ENCODE measurements around the gene KRT86. TPM values are rescaled to one million over a fixed set of nuclear protein-coding genes. Genes with fewer than 3 reads are reported as not detected.

Gene KRT86
- total RNA-seq, 2 experiments from 2014 or later: not detected

GRCh38 chr12:52267699-52268098, 6.7 kb upstream of the KRT86 start:
- no peaks in the 10 kb centered on the region for H3K9me3 Mint-ChIP-seq
- POLR2A ChIA-PET: interaction anchor here (1.0 kb wide), 1 partner anchor 43 kb away, joined by 3 read pairs; no protein-coding TSS in a partner anchor
- Histone ChIP-seq H3K27ac (ENCODE audit: low read depth in 1 of 2, low read length in 2 of 2) (no peak overlapping the region), H3K9me3 (ENCODE audit: control insufficient read depth in 1 of 2, insufficient read depth in 1 of 2, low read length in 2 of 2) (peaks cover 0 to 4% of the 10 kb centered on the region in 2 experiments), H3K4me1 (ENCODE audit: insufficient read depth, low read length) (no peaks in the 10 kb centered on the region), H3K4me3 (ENCODE audit: low read length) (no peak overlapping the region), H3K36me3 (ENCODE audit: insufficient read depth, low read length) (no peaks in the 10 kb centered on the region), H3K27me3 (ENCODE audit: control insufficient read depth in 1 of 2, insufficient read depth in 2 of 2, low read length in 2 of 2) (peaks cover 5 to 9% of the 10 kb centered on the region in 2 experiments)
- no peak overlapping the region for H3K27ac Mint-ChIP-seq
- no peaks in the 10 kb centered on the region for H3K36me3 Mint-ChIP-seq (ENCODE audit: low read depth)
- ATAC-seq (ENCODE audit: poor library complexity) (no peak), DNase-seq (no peak)
- no peaks in the 10 kb centered on the region for H3K4me1 Mint-ChIP-seq (ENCODE audit: low read depth)
- TF ChIP-seq CTCF (IDR thresholded peaks at IDR 0.05): no peak
- H3K4me3 Mint-ChIP-seq: no peak overlapping the region
- peaks cover 44% of the 10 kb centered on the region for H3K27me3 Mint-ChIP-seq
- CTCF ChIA-PET: no interaction called here
- intact Hi-C loops (cut with DNase I, micrococcal nuclease): no loop called here

- peaks cover 38% of the 10 kb centered on the region for H3K27me3 Mint-ChIP-seq
- peaks cover 0 to 4% of the 10 kb centered on the region in 2 experiments for H3K9me3 ChIP-seq (ENCODE audit: control insufficient read depth in 1 of 2, insufficient read depth in 1 of 2, low read length in 2 of 2)
- no peak for DNase-seq
- no peaks in the 10 kb centered on the region for H3K36me3 ChIP-seq (ENCODE audit: insufficient read depth, low read length)
- H3K4me3 ChIP-seq (ENCODE audit: low read length): no peak overlapping the region
- no peak for ATAC-seq (ENCODE audit: poor library complexity)
- ChIA-PET POLR2A (no interaction called here), CTCF (no interaction called here)
- peaks cover 5 to 9% of the 10 kb centered on the region in 2 experiments for H3K27me3 ChIP-seq (ENCODE audit: control insufficient read depth in 1 of 2, insufficient read depth in 2 of 2, low read length in 2 of 2)
- no peak overlapping the region for H3K27ac ChIP-seq (ENCODE audit: low read depth in 1 of 2, low read length in 2 of 2)
- no peaks in the 10 kb centered on the region for H3K4me1 Mint-ChIP-seq (ENCODE audit: low read depth)
- no peaks in the 10 kb centered on the region for H3K36me3 Mint-ChIP-seq (ENCODE audit: low read depth)
- no peak overlapping the region for H3K4me3 Mint-ChIP-seq
- H3K27ac Mint-ChIP-seq: no peak overlapping the region
- no peaks in the 10 kb centered on the region for H3K4me1 ChIP-seq (ENCODE audit: insufficient read depth, low read length)
- TF ChIP-seq CTCF (IDR thresholded peaks at IDR 0.05): no peak
- intact Hi-C loops (cut with DNase I, micrococcal nuclease): no loop called here
- no peaks in the 10 kb centered on the region for H3K9me3 Mint-ChIP-seq
These were observed 6.2 kb upstream of the KRT86 start for GRCh38 chr12:52268212-52268611.

GRCh38 chr12:52270541-52271070, 3.8 kb upstream of the KRT86 start:
- ChIA-PET POLR2A (no interaction called here), CTCF (interaction anchor here (1.1 kb wide), 1 partner anchor 8 kb away, joined by 4 read pairs; no protein-coding TSS in a partner anchor)
- no peak overlapping the region for H3K27ac ChIP-seq (ENCODE audit: low read depth in 1 of 2, low read length in 2 of 2)
- peak in 1 of 14 experiments; percentile 10 for DNase-seq
- intact Hi-C loops (cut with DNase I, micrococcal nuclease): no loop called here
- H3K27me3 ChIP-seq (ENCODE audit: control insufficient read depth in 1 of 2, insufficient read depth in 2 of 2, low read length in 2 of 2): peaks cover 5 to 17% of the 10 kb centered on the region in 2 experiments
- H3K4me3 ChIP-seq (ENCODE audit: low read length): no peak overlapping the region
- no peak overlapping the region for H3K27ac Mint-ChIP-seq
- no peaks in the 10 kb centered on the region for H3K4me1 ChIP-seq (ENCODE audit: insufficient read depth, low read length)
- no peak for ATAC-seq (ENCODE audit: poor library complexity)
- H3K9me3 ChIP-seq (ENCODE audit: control insufficient read depth in 1 of 2, insufficient read depth in 1 of 2, low read length in 2 of 2): no peaks in the 10 kb centered on the region
- TF ChIP-seq CTCF (IDR thresholded peaks at IDR 0.05): no peak
- no peaks in the 10 kb centered on the region for H3K36me3 Mint-ChIP-seq (ENCODE audit: low read depth)
- H3K9me3 Mint-ChIP-seq: no peaks in the 10 kb centered on the region
- H3K4me3 Mint-ChIP-seq: no peak overlapping the region
- no peaks in the 10 kb centered on the region for H3K36me3 ChIP-seq (ENCODE audit: insufficient read depth, low read length)
- H3K27me3 Mint-ChIP-seq: peaks cover 48% of the 10 kb centered on the region
- H3K4me1 Mint-ChIP-seq (ENCODE audit: low read depth): no peaks in the 10 kb centered on the region
